CD4-positive, alpha-beta memory T cell (primary cell): ENCODE data around the gene ZEB2. TPM values are rescaled to one million over a fixed set of nuclear protein-coding genes. Genes with fewer than 3 reads are reported as not detected.

Experiments
- CTCF ChIA-PET: fragments of 350-600 bp; sonication (Branson Sonifier 250); formaldehyde crosslinking; loops from one replicate; lab custom pipeline; 2021; ENCODE audit warnings: inconsistent platforms; ENCODE audit not compliant: partially characterized antibody; lab: Charles Lee
- POLR2A ChIA-PET: fragments of 350-600 bp; sonication (Branson Sonifier 250); formaldehyde crosslinking; loops from one replicate; lab custom pipeline; 2021; ENCODE audit not compliant: partially characterized antibody; lab: Charles Lee
- DNase-seq, 5 donors: peaks; one replicate each; pipeline versions ENCODE4 v3.0.0 to v3.0.0-alpha.2; 2020 to 2022; ENCODE audit warnings: mixed read lengths in 1 of 5
- H3K27ac ChIP-seq: one replicate; pipeline ENCODE4 v1.7.0; 2013; ENCODE audit warnings: low read depth, low read length
- H3K27me3 ChIP-seq: 2 replicates; pipeline ENCODE4 v1.7.0; 2013; ENCODE audit warnings: mild to moderate bottlenecking, low read length, moderate library complexity; ENCODE audit not compliant: insufficient read depth
- H3K36me3 ChIP-seq: 2 replicates; pipeline ENCODE4 v1.7.0; 2013; ENCODE audit warnings: mild to moderate bottlenecking, low read length, moderate library complexity; ENCODE audit not compliant: insufficient read depth
- H3K4me1 ChIP-seq: 2 replicates; pipeline ENCODE4 v1.7.0; 2013; ENCODE audit warnings: mild to moderate bottlenecking, low read length, moderate library complexity; ENCODE audit not compliant: insufficient read depth
- H3K4me3 ChIP-seq, 2 donors: one replicate each; pipeline ENCODE4 v1.7.0; 2013; ENCODE audit warnings: low read length in 2 of 2, mild to moderate bottlenecking in 1 of 2
- H3K9me3 ChIP-seq, 2 donors: one replicate each; pipeline ENCODE4 v1.7.0; 2013; ENCODE audit warnings: low read length in 2 of 2, control low read depth in 1 of 2; ENCODE audit not compliant: control insufficient read depth in 1 of 2
- H3K27ac Mint-ChIP-seq, 7 donors: one replicate each; pipeline ENCODE4 v1.8.0; 2020 to 2021; ENCODE audit warnings: mixed read lengths in 7 of 7, mild to moderate bottlenecking in 6 of 7, inconsistent platforms in 3 of 7, moderate library complexity in 3 of 7
- H3K27me3 Mint-ChIP-seq, 2 donors: one replicate each; pipeline ENCODE4 v1.8.0; 2020 to 2021; ENCODE audit warnings: mixed read lengths in 2 of 2
- H3K36me3 Mint-ChIP-seq, 2 donors: one replicate each; pipeline ENCODE4 v1.8.0; 2020 to 2021; ENCODE audit warnings: mixed read lengths in 2 of 2, inconsistent platforms in 1 of 2, mild to moderate bottlenecking in 1 of 2
- H3K4me1 Mint-ChIP-seq, 4 donors: one replicate each; pipeline ENCODE4 v1.8.0; 2020 to 2021; ENCODE audit warnings: mixed read lengths in 4 of 4, mild to moderate bottlenecking in 1 of 4
- H3K4me3 Mint-ChIP-seq, 8 donors: one replicate each; pipeline ENCODE4 v1.8.0; 2020 to 2021; ENCODE audit warnings: mixed read lengths in 8 of 8, mild to moderate bottlenecking in 7 of 8, moderate library complexity in 6 of 8, inconsistent platforms in 3 of 8
- H3K9me3 Mint-ChIP-seq, 8 donors: one replicate each; pipeline ENCODE4 v1.8.0; 2020 to 2021; ENCODE audit warnings: mixed read lengths in 8 of 8, mild to moderate bottlenecking in 5 of 8, inconsistent platforms in 3 of 8, moderate library complexity in 1 of 8
- intact Hi-C: fragments of 100-400 bp; cut with micrococcal nuclease; formaldehyde crosslinking; loops from one replicate; pipeline ENCODE4 v1.15.1; 2023
- polyA plus RNA-seq, 2 donors: library from polyadenylated mRNA; unstranded; fragments of 300-500 nt; fragmentation: Illumina TruSeq; gene quantifications; one replicate each; pipeline ENCODE4 v1.2.3, GENCODE V29; 2021
- total RNA-seq, 2 experiments: library from RNA; stranded (reverse); gene quantifications; one replicate each; pipeline ENCODE4 v1.2.3, GENCODE V29; 2021

Gene ZEB2
- total and polyA plus RNA-seq, 4 experiments from 2014 or later: 0.83 to 5.2 (median 2.6) TPM

- Histone ChIP-seq H3K36me3 (no peaks in the 10 kb centered on the region), H3K4me3 (no peak overlapping the region), H3K27me3 (no peaks in the 10 kb centered on the region), H3K4me1 (peaks cover 8% of the 10 kb centered on the region), H3K27ac (no peak overlapping the region), H3K9me3 (no peaks in the 10 kb centered on the region)
- Mint-ChIP-seq H3K27me3 (peaks cover 13% of the 10 kb centered on the region in 2 donors), H3K36me3 (no peaks in the 10 kb centered on the region), H3K4me1 (peaks cover 7 to 18% (median 13%) of the 10 kb centered on the region in 4 donors), H3K4me3 (peak overlapping the region in 2 of 8 donors; percentile 11 to 37), H3K9me3 (no peaks in the 10 kb centered on the region), H3K27ac (no peak overlapping the region)
- CTCF ChIA-PET: no interaction called here
- POLR2A ChIA-PET: no interaction called here
- intact Hi-C loops: no loop called here
- DNase-seq: no peak
Observed at GRCh38 chr2:144452989-144453336, 67.0 kb downstream of the ZEB2 start.

- intact Hi-C loops: no loop called here
- Histone ChIP-seq H3K27me3 (no peaks in the 10 kb centered on the region), H3K27ac (no peak overlapping the region), H3K4me1 (peaks cover 8% of the 10 kb centered on the region), H3K9me3 (no peaks in the 10 kb centered on the region), H3K4me3 (no peak overlapping the region), H3K36me3 (no peaks in the 10 kb centered on the region)
- peak overlapping the region in 1 of 7 donors; percentile 10 for H3K27ac Mint-ChIP-seq
- no peak for DNase-seq
- no peaks in the 10 kb centered on the region for H3K36me3 Mint-ChIP-seq
- ChIA-PET CTCF (interaction anchor here (1.1 kb wide), 1 partner anchor 59 kb away, joined by 3 read pairs; no protein-coding TSS in a partner anchor), POLR2A (no interaction called here)
- peaks cover 13% of the 10 kb centered on the region in 2 donors for H3K27me3 Mint-ChIP-seq
- peak overlapping the region in 6 of 8 donors; percentile 17 to 64 (median 40) for H3K4me3 Mint-ChIP-seq
- H3K4me1 Mint-ChIP-seq: peaks cover 7 to 18% (median 13%) of the 10 kb centered on the region in 4 donors
- H3K9me3 Mint-ChIP-seq: no peaks in the 10 kb centered on the region
Observed at GRCh38 chr2:144452169-144452988, 67.5 kb downstream of the ZEB2 start.

- Histone ChIP-seq H3K36me3 (no peaks in the 10 kb centered on the region), H3K4me1 (peaks cover 8% of the 10 kb centered on the region), H3K9me3 (no peaks in the 10 kb centered on the region), H3K4me3 (no peak overlapping the region), H3K27me3 (no peaks in the 10 kb centered on the region), H3K27ac (no peak overlapping the region)
- H3K36me3 Mint-ChIP-seq: no peaks in the 10 kb centered on the region
- H3K27ac Mint-ChIP-seq: no peak overlapping the region
- POLR2A ChIA-PET: no interaction called here
- no peak overlapping the region for H3K4me3 Mint-ChIP-seq
- intact Hi-C loops: no loop called here
- H3K27me3 Mint-ChIP-seq: peaks cover 12 to 13% of the 10 kb centered on the region in 2 donors
- DNase-seq: no peak
- CTCF ChIA-PET: interaction anchor here (1.1 kb wide), 1 partner anchor 60 kb away, joined by 3 read pairs; no protein-coding TSS in a partner anchor
- H3K4me1 Mint-ChIP-seq: peaks cover 7 to 18% (median 12%) of the 10 kb centered on the region in 4 donors
- no peaks in the 10 kb centered on the region for H3K9me3 Mint-ChIP-seq
Observed at GRCh38 chr2:144451443-144451842, 68.5 kb downstream of the ZEB2 start.

- H3K9me3 ChIP-seq: no peaks in the 10 kb centered on the region
- no peaks in the 10 kb centered on the region for H3K9me3 Mint-ChIP-seq
- CTCF ChIA-PET: interaction anchor here (1.6 to 1.7 kb wide), 2 partner anchors 11 to 14 kb away, joined by 4 to 5 read pairs; no protein-coding TSS in a partner anchor
- no peaks in the 10 kb centered on the region for H3K27me3 ChIP-seq
- H3K4me3 Mint-ChIP-seq: peak overlapping the region in 6 of 8 donors; percentile 25 to 64 (median 46)
- POLR2A ChIA-PET: no interaction called here
- intact Hi-C loops: no loop called here
- peaks cover 0 to 6% (median 5%) of the 10 kb centered on the region in 4 donors for H3K4me1 Mint-ChIP-seq
- H3K27ac Mint-ChIP-seq: peak overlapping the region in 3 of 7 donors; percentile 3 to 77 (median 24)
- H3K36me3 Mint-ChIP-seq: no peaks in the 10 kb centered on the region
- DNase-seq: no peak
- no peak overlapping the region for H3K27ac ChIP-seq
- no peaks in the 10 kb centered on the region for H3K4me1 ChIP-seq
- peaks cover 2 to 5% of the 10 kb centered on the region in 2 donors for H3K27me3 Mint-ChIP-seq
- H3K36me3 ChIP-seq: no peaks in the 10 kb centered on the region
- no peak overlapping the region for H3K4me3 ChIP-seq
Observed at GRCh38 chr2:144449028-144449406, 70.9 kb downstream of the ZEB2 start.

- no peaks in the 10 kb centered on the region for H3K9me3 Mint-ChIP-seq
- H3K36me3 ChIP-seq: no peaks in the 10 kb centered on the region
- no peak overlapping the region for H3K4me3 ChIP-seq
- H3K27me3 Mint-ChIP-seq: peaks cover 2 to 4% of the 10 kb centered on the region in 2 donors
- H3K4me1 ChIP-seq: no peaks in the 10 kb centered on the region
- CTCF ChIA-PET: interaction anchor here (1.6 to 1.7 kb wide), 2 partner anchors 11 to 14 kb away, joined by 4 to 5 read pairs; no protein-coding TSS in a partner anchor
- no peak overlapping the region for H3K27ac ChIP-seq
- intact Hi-C loops: no loop called here
- H3K27ac Mint-ChIP-seq: peak overlapping the region in 3 of 7 donors; percentile 3 to 77 (median 24)
- H3K9me3 ChIP-seq: no peaks in the 10 kb centered on the region
- DNase-seq: no peak
- H3K36me3 Mint-ChIP-seq: no peaks in the 10 kb centered on the region
- POLR2A ChIA-PET: no interaction called here
- H3K27me3 ChIP-seq: no peaks in the 10 kb centered on the region
- peaks cover 0 to 6% (median 5%) of the 10 kb centered on the region in 4 donors for H3K4me1 Mint-ChIP-seq
- peak overlapping the region in 5 of 8 donors; percentile 25 to 64 (median 49) for H3K4me3 Mint-ChIP-seq
Observed at GRCh38 chr2:144448389-144449027, 71.4 kb downstream of the ZEB2 start.

- Mint-ChIP-seq H3K4me1 (peaks cover 0 to 5% (median 4%) of the 10 kb centered on the region in 4 donors), H3K9me3 (no peaks in the 10 kb centered on the region), H3K36me3 (no peaks in the 10 kb centered on the region), H3K27me3 (peaks cover 0 to 4% of the 10 kb centered on the region in 2 donors), H3K27ac (no peak overlapping the region), H3K4me3 (no peak overlapping the region)
- Histone ChIP-seq H3K9me3 (no peaks in the 10 kb centered on the region), H3K4me1 (no peaks in the 10 kb centered on the region), H3K27ac (no peak overlapping the region), H3K27me3 (no peaks in the 10 kb centered on the region), H3K36me3 (no peaks in the 10 kb centered on the region), H3K4me3 (no peak overlapping the region)
- POLR2A ChIA-PET: no interaction called here
- DNase-seq: no peak
- intact Hi-C loops: no loop called here
- CTCF ChIA-PET: no interaction called here
Observed at GRCh38 chr2:144447535-144447934, 72.4 kb downstream of the ZEB2 start.

GRCh38 chr2:144446136-144446535 lies 73.8 kb downstream of the ZEB2 start:
- H3K27ac Mint-ChIP-seq: no peak overlapping the region

More at GRCh38 chr2:144446136-144446535, 73.8 kb downstream of the ZEB2 start:
- H3K9me3 ChIP-seq: no peaks in the 10 kb centered on the region
- no peaks in the 10 kb centered on the region for H3K4me1 ChIP-seq
- H3K27ac ChIP-seq: no peak overlapping the region
- DNase-seq: no peak
- Mint-ChIP-seq H3K36me3 (no peaks in the 10 kb centered on the region), H3K4me1 (peaks cover 0 to 4% (median 0%) of the 10 kb centered on the region in 4 donors), H3K9me3 (no peaks in the 10 kb centered on the region), H3K4me3 (no peak overlapping the region), H3K27me3 (no peaks in the 10 kb centered on the region)
- H3K36me3 ChIP-seq: no peaks in the 10 kb centered on the region
- no peak overlapping the region for H3K4me3 ChIP-seq
- ChIA-PET CTCF (no interaction called here), POLR2A (no interaction called here)
- H3K27me3 ChIP-seq: no peaks in the 10 kb centered on the region
- intact Hi-C loops: no loop called here
